ENCODE measurements around the gene ARMC2.

DNA sequence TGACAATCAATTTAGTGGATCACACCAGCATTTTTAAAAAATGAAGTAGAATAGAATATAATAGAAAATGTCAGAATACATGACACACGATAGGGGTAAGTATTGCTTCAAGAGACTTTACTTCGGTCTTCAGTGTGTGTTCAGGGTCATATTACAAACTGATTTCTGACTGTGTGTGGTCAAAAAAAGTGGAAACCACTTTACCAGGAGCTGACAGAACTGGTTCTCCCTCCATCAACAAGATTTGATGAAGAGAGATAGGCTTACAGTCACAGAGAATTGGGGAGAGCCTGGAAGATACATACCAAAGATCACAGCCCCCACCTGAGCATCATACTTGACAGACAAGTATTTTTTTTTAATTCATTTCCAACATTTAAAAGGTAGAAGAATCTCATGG is 21.7 kb downstream of the ARMC2 start:
- TF ChIP-seq, protein P1, sequence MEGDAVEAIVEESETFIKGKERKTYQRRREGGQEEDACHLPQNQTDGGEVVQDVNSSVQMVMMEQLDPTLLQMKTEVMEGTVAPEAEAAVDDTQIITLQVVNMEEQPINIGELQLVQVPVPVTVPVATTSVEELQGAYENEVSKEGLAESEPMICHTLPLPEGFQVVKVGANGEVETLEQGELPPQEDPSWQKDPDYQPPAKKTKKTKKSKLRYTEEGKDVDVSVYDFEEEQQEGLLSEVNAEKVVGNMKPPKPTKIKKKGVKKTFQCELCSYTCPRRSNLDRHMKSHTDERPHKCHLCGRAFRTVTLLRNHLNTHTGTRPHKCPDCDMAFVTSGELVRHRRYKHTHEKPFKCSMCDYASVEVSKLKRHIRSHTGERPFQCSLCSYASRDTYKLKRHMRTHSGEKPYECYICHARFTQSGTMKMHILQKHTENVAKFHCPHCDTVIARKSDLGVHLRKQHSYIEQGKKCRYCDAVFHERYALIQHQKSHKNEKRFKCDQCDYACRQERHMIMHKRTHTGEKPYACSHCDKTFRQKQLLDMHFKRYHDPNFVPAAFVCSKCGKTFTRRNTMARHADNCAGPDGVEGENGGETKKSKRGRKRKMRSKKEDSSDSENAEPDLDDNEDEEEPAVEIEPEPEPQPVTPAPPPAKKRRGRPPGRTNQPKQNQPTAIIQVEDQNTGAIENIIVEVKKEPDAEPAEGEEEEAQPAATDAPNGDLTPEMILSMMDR (conservative IDR thresholded peaks at IDR 0.05; ENCODE audit: low read depth, low read length), result no peak
- TF ChIP-seq CHD1 (IDR thresholded peaks at IDR 0.05; ENCODE audit: low read depth, low read length), result no peak
- no peak for TF ChIP-seq POLR2A (IDR thresholded peaks at IDR 0.05; ENCODE audit: low read depth, low read length)
- TF ChIP-seq BHLHE40 (IDR thresholded peaks at IDR 0.05; ENCODE audit: low read depth, low read length), result no peak
- no peak for TF ChIP-seq SMC3 (IDR thresholded peaks at IDR 0.05; ENCODE audit: low read depth, low read length)
- TF ChIP-seq CEBPB (IDR thresholded peaks at IDR 0.05; ENCODE audit: low read depth, low read length), result no peak
- TF ChIP-seq MAFK (IDR thresholded peaks at IDR 0.05; ENCODE audit: low read depth, low read length), result no peak
- TF ChIP-seq MXI1 (IDR thresholded peaks at IDR 0.05; ENCODE audit: borderline replicate concordance, low read depth, low read length), result no peak
